B cell (primary cell): ENCODE measurements around the gene ZCCHC7. TPM values are rescaled to one million over a fixed set of nuclear protein-coding genes. Genes with fewer than 3 reads are reported as not detected.
A peak's percentile ranks its signal among the peaks of the same experiment; 100 is the strongest.

Experiments used
- ATAC-seq: fragments of 200-7000 bp; cut with Tn5 transposase; one replicate; pipeline ENCODE4 v1.10.0; 2021; ENCODE audit warnings: low read depth, mild to moderate bottlenecking, moderate number of reproducible peaks, moderate library complexity
- CTCF ChIA-PET: fragments of 350-600 bp; sonication (Branson Sonifier 250); formaldehyde crosslinking; loops from one replicate; lab custom pipeline; 2021; ENCODE audit warnings: antibody characterized with exemption, inconsistent platforms; lab: Charles Lee
- POLR2A ChIA-PET: fragments of 350-600 bp; sonication (Branson Sonifier 250); formaldehyde crosslinking; loops from one replicate; lab custom pipeline; 2021; ENCODE audit warnings: antibody characterized with exemption; lab: Charles Lee
- DNase-seq: peaks from one replicate; pipeline ENCODE4 v3.0.0; 2013
- H2AFZ ChIP-seq: 2 replicates; pipeline ENCODE4 v1.6.1; 2012; ENCODE audit warnings: mild to moderate bottlenecking, low read depth, low read length; ENCODE audit not compliant: insufficient read depth, poor library complexity, severe bottlenecking
- H3K27ac ChIP-seq, 2 donors: 1 replicate in 1 of 2; 2 replicates in 1 of 2; pipeline ENCODE4 v1.5.1; 2012 to 2013; ENCODE audit warnings: low read length in 2 of 2, mild to moderate bottlenecking in 2 of 2, moderate library complexity in 1 of 2
- H3K27me3 ChIP-seq, 4 experiments: fragments of 200-600 bp in 1 of 4; sonication (generic) in 1 of 4; replicated peaks in 1 of 4; 1 replicate in 2 of 4; 2 replicates in 2 of 4; pipeline versions ENCODE4 v1.6.1 to v1.7.0; 2013 to 2016; ENCODE audit warnings: low read length in 3 of 4, mild to moderate bottlenecking in 2 of 4, mixed read lengths in 1 of 4, moderate library complexity in 1 of 4; ENCODE audit not compliant: insufficient read depth in 4 of 4, control insufficient read depth in 3 of 4; ENCODE audit errors: control extremely low read depth in 1 of 4
- H3K36me3 ChIP-seq, 2 experiments: replicated peaks in 1 of 2; 1 replicate in 1 of 2; 2 replicates in 1 of 2; pipeline versions ENCODE4 v1.6.1 to v1.7.1; 2013; ENCODE audit warnings: low read length in 1 of 2; ENCODE audit not compliant: insufficient read depth in 2 of 2, control insufficient read depth in 1 of 2; ENCODE audit errors: control extremely low read depth in 1 of 2, extremely low read depth in 1 of 2
- H3K4me1 ChIP-seq, 2 donors: fragments of 200-600 bp in 1 of 2; sonication (generic) in 1 of 2; 1 replicate in 1 of 2; 2 replicates in 1 of 2; pipeline versions ENCODE4 v1.5.1 to v1.6.1; 2013 to 2017; ENCODE audit warnings: low read length in 2 of 2; ENCODE audit not compliant: control insufficient read depth in 2 of 2, insufficient read depth in 2 of 2
- H3K4me2 ChIP-seq: replicated peaks from 2 replicates; pipeline ENCODE3; 2012; ENCODE audit warnings: mild to moderate bottlenecking, low read depth, low read length; ENCODE audit not compliant: poor library complexity, severe bottlenecking
- H3K4me3 ChIP-seq, 5 experiments: fragments of 200-600 bp in 1 of 5; sonication (generic) in 1 of 5; 1 replicate in 3 of 5; 2 replicates in 2 of 5; pipeline versions ENCODE4 v1.5.1 to v1.7.0; 2011 to 2016; ENCODE audit warnings: low read length in 4 of 5, mild to moderate bottlenecking in 4 of 5, low read depth in 2 of 5, control low read depth in 1 of 5, moderate library complexity in 1 of 5; ENCODE audit not compliant: insufficient read depth in 1 of 5; ENCODE audit errors: control extremely low read depth in 1 of 5, extremely low read depth in 1 of 5
- H3K79me2 ChIP-seq: fragments of 200-600 bp; sonication (generic); one replicate; pipeline ENCODE4 v1.6.0; 2016; ENCODE audit warnings: low read length; ENCODE audit not compliant: control insufficient read depth, insufficient read depth
- H3K9ac ChIP-seq: fragments of 200-600 bp; sonication (generic); 2 replicates; pipeline ENCODE4 v1.6.1; 2017; ENCODE audit warnings: mild to moderate bottlenecking, low read length, moderate library complexity
- H3K9me3 ChIP-seq, 3 donors: one replicate each; pipeline versions ENCODE4 v1.6.1 to v1.7.1; 2013; ENCODE audit warnings: low read length in 2 of 3; ENCODE audit not compliant: control insufficient read depth in 2 of 3, insufficient read depth in 1 of 3; ENCODE audit errors: control extremely low read depth in 1 of 3
- H4K20me1 ChIP-seq: 2 replicates; pipeline ENCODE4 v1.6.0; 2012; ENCODE audit warnings: mild to moderate bottlenecking, low read length; ENCODE audit not compliant: insufficient read depth, control insufficient read depth, poor library complexity, severe bottlenecking
- H3K27ac Mint-ChIP-seq: one replicate; pipeline ENCODE4 v1.8.0; 2021; ENCODE audit warnings: mixed read lengths
- H3K27me3 Mint-ChIP-seq: one replicate; pipeline ENCODE4 v1.8.0; 2021; ENCODE audit warnings: mixed read lengths
- H3K4me1 Mint-ChIP-seq: one replicate; pipeline ENCODE4 v1.8.0; 2021; ENCODE audit warnings: mixed read lengths
- H3K4me3 Mint-ChIP-seq: one replicate; pipeline ENCODE4 v1.8.0; 2021; ENCODE audit warnings: mixed read lengths
- H3K9me3 Mint-ChIP-seq: one replicate; pipeline ENCODE4 v1.8.0; 2022; ENCODE audit warnings: mixed read lengths; ENCODE audit not compliant: insufficient read depth
- CTCF ChIP-seq: fragments of 200-600 bp; IDR thresholded peaks from one replicate; pipeline ENCODE4 v1.8.0; 2022; ENCODE audit warnings: antibody characterized with exemption, mild to moderate bottlenecking
- EZH2 ChIP-seq: IDR thresholded peaks from 2 replicates; pipeline ENCODE4 v1.6.1; 2012; ENCODE audit warnings: borderline replicate concordance, low read depth, mild to moderate bottlenecking, moderate library complexity, low read length; ENCODE audit not compliant: insufficient read depth, poor library complexity, severe bottlenecking
- WGBS: methylation state at CpG from one replicate; pipeline ENCODE4 v1.1.5; 2013; ENCODE audit warnings: missing lambda C conversion rate; ENCODE audit not compliant: insufficient coverage; 5-methylcytosine and 5-hydroxymethylcytosine counted together
- intact Hi-C: fragments of 100-400 bp; cut with micrococcal nuclease; formaldehyde crosslinking; loops from one replicate; pipeline ENCODE4 v1.10.0; 2022
- polyA plus RNA-seq: library from polyadenylated mRNA; depleted of rRNA; stranded (reverse); fragments of >200 nt; gene quantifications from 2 replicates; pipeline ENCODE4 v1.2.3, GENCODE V29; 2012
- total RNA-seq, 2 donors: library from RNA; stranded (reverse); fragments of 120-200 nt in 1 of 2; gene quantifications; 1 replicate in 1 of 2; 2 replicates in 1 of 2; pipeline versions ENCODE4 v1.2.3 to v1.2.4, GENCODE V29; 2013 to 2022

The ZCCHC7 gene
- total and polyA plus RNA-seq, 2 donors (not counting 1 experiment from before 2014, with no cell fraction given) = 56.3 to 83.5 TPM

DNA sequence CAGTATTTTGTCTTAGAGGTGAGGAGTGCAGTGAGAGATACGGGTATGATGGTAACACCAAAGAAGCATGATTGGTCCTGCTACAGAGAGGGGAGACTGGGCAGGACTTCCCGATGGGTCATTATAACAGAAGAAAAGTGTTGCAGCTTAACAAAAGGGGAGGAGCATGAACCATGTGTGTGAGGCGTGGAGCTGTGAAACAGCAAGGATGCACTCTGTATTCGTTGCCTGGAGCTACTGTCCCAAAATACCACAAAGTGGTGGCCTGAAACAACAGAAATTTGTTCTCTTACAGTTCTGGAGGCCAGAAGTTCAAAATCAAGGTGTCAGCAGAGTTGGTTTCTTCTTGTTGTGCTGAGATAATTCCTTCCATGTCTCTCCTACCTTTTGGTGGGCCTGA lies 242.8 kb downstream of the ZCCHC7 start:
- H3K27ac Mint-ChIP-seq = peak overlapping the region; percentile 39

More for the DNA sequence above, 242.8 kb downstream of the ZCCHC7 start:
- no peak overlapping the region for H3K4me3 Mint-ChIP-seq
- Histone ChIP-seq H3K36me3 (peaks cover 8 to 11% of the 10 kb centered on the region in 2 experiments), H3K27ac (peak overlapping the region in 1 of 2 donors; percentile 9), H3K4me2 (no peak overlapping the region), H3K27me3 (no peaks in the 10 kb centered on the region), H3K4me3 (no peak overlapping the region), H3K9me3 (peaks cover 0 to 7% (median 0%) of the 10 kb centered on the region in 3 donors), H3K9ac (no peak overlapping the region), H4K20me1 (no peaks in the 10 kb centered on the region), H3K79me2 (peaks cover 3% of the 10 kb centered on the region), H3K4me1 (peaks cover 23 to 48% of the 10 kb centered on the region in 2 donors), H2AFZ (no peak overlapping the region)
- no peaks in the 10 kb centered on the region for H3K9me3 Mint-ChIP-seq
- intact Hi-C loops = no loop called here
- DNase-seq = no peak
- CTCF ChIA-PET = interaction anchor here (1.0 kb wide), 1 partner anchor 490 kb away, joined by 3 read pairs; no protein-coding TSS in a partner anchor
- H3K4me1 Mint-ChIP-seq = peaks cover 65% of the 10 kb centered on the region
- WGBS = 100% methylated on average over 3 of the region's 4 CpGs
- no peaks in the 10 kb centered on the region for H3K27me3 Mint-ChIP-seq
- POLR2A ChIA-PET = interaction anchor here (0.5 kb wide), 1 partner anchor 39 kb away, joined by 5 read pairs; no protein-coding TSS in a partner anchor
- no peak for ATAC-seq
- TF ChIP-seq EZH2 = no peak
- TF ChIP-seq CTCF = no peak
